ENCODE data around the gene FERMT3.

The FERMT3 gene

DNA sequence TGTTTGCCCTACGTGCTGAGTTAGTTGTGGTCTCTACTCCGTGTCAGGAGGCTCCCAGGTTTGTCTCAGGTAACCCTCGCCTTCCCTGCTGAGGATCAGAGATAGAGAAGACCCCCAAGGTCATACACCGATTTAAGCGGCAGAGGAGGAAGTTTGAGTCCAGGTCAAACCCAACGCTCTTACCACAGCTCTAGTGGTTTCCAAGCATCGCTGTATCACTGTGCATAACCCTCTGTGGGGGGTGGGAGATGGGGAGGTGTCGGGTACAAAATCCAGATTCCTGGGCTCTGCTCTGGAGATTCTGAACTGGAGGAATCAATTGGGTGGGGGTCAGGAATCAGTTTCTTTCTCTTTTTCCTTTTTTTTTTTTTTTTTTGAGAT is 24.5 kb downstream of the FERMT3 start:
- no peak for DNase-seq
- Histone ChIP-seq H3K4me3 (ENCODE audit: low read depth, low read length) (peak overlapping the region; percentile 65), H3K36me3 (no peaks in the 10 kb centered on the region), H3K27me3 (no peaks in the 10 kb centered on the region), H3K9me3 (no peaks in the 10 kb centered on the region), H3K4me1 (no peaks in the 10 kb centered on the region; the same call in 1 of the 2 replicates)
- TF ChIP-seq, protein P1, sequence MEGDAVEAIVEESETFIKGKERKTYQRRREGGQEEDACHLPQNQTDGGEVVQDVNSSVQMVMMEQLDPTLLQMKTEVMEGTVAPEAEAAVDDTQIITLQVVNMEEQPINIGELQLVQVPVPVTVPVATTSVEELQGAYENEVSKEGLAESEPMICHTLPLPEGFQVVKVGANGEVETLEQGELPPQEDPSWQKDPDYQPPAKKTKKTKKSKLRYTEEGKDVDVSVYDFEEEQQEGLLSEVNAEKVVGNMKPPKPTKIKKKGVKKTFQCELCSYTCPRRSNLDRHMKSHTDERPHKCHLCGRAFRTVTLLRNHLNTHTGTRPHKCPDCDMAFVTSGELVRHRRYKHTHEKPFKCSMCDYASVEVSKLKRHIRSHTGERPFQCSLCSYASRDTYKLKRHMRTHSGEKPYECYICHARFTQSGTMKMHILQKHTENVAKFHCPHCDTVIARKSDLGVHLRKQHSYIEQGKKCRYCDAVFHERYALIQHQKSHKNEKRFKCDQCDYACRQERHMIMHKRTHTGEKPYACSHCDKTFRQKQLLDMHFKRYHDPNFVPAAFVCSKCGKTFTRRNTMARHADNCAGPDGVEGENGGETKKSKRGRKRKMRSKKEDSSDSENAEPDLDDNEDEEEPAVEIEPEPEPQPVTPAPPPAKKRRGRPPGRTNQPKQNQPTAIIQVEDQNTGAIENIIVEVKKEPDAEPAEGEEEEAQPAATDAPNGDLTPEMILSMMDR (IDR thresholded peaks at IDR 0.05; ENCODE audit: low read depth, low read length): no peak

DNA sequence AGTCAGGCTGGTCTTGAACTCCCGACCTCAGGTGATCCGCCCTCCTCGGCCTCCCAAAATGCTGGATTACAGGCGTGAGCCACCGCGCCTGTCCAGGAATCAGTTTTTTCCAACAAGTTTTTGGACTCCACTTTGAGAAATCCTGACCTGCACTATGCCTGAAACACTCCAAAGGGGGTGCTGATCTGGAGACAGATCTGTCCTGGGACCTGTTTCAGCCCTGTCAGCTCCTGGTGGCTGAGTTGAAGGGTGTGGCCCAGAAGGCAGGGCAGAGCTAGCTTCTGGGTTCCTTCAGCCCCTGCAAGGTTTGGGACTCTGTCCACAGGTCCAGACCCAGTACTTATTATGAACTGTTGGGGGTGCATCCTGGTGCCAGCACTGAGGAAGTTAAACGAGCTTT is 25.0 kb downstream of the FERMT3 start:
- Histone ChIP-seq H3K9me3 (no peaks in the 10 kb centered on the region), H3K36me3 (no peaks in the 10 kb centered on the region), H3K27me3 (no peaks in the 10 kb centered on the region), H3K4me3 (ENCODE audit: low read depth, low read length) (no peak overlapping the region), H3K4me1 (no peaks in the 10 kb centered on the region; the same call in 1 of the 2 replicates)
- no peak for DNase-seq
- TF ChIP-seq, protein P1 (IDR thresholded peaks at IDR 0.05; ENCODE audit: low read depth, low read length): no peak

DNA sequence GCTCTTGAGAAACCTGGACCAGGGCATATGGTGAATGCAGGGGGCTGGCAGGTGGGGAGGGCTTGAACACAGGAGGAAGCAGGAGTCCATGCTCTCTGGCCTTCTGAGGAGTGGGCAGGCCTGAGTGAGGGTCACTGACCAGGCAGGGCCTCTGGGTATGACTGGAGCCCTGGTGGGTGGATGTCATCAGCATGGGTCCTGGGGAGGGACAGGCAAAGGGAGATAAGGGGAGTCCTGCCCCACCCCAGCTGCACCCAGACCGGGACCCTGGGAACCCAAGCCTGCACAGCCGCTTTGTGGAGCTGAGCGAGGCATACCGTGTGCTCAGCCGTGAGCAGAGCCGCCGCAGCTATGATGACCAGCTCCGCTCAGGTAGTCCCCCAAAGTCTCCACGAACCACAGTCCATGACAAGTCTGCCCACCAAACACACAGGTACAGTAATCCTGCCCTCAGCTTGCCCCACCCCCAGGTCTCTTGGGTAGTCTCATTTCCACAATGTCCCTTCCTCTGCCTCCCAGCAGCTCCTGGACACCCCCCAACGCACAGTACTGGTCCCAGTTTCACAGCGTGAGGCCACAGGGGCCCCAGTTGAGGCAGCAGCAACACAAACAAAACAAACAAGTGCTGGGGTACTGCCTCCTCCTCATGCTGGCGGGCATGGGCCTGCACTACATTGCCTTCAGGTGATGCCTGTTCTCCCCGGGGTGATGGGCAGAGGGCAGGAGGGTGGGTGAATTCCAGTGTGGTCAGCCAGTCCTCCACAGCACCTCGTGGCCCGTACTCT is 25.9 kb downstream of the FERMT3 start:
- Histone ChIP-seq H3K27me3 (no peaks in the 10 kb centered on the region), H3K4me3 (ENCODE audit: low read depth, low read length) (no peak overlapping the region), H3K9me3 (no peaks in the 10 kb centered on the region), H3K36me3 (no peaks in the 10 kb centered on the region), H3K4me1 (no peaks in the 10 kb centered on the region; the same call in 1 of the 2 replicates)
- DNase-seq: no peak
- TF ChIP-seq, protein P1 (IDR thresholded peaks at IDR 0.05; ENCODE audit: low read depth, low read length): no peak

DNA sequence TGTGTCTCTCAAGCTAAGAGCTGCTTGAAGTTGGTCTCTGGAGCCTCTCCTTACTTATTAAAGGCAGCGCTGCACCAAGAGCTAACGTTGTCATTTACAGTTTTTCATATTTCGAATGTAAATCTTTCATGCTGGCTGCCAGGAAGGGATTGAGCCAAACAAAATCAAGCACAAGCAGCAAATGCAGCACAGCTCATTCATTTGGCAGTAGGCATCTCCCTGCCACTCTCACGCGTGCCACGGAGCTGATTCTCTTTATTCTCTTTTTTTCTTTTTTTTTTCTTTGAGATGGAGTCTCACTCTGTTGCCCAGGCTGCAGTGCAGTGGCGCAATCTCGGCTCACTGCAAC is 26.4 kb downstream of the FERMT3 start:
- Histone ChIP-seq H3K4me3 (ENCODE audit: low read depth, low read length) (no peak overlapping the region), H3K27me3 (no peaks in the 10 kb centered on the region), H3K36me3 (no peaks in the 10 kb centered on the region), H3K4me1 (no peaks in the 10 kb centered on the region; the same call in 1 of the 2 replicates), H3K9me3 (no peaks in the 10 kb centered on the region)
- no peak for DNase-seq
- TF ChIP-seq, protein P1 (IDR thresholded peaks at IDR 0.05; ENCODE audit: low read depth, low read length): no peak

DNA sequence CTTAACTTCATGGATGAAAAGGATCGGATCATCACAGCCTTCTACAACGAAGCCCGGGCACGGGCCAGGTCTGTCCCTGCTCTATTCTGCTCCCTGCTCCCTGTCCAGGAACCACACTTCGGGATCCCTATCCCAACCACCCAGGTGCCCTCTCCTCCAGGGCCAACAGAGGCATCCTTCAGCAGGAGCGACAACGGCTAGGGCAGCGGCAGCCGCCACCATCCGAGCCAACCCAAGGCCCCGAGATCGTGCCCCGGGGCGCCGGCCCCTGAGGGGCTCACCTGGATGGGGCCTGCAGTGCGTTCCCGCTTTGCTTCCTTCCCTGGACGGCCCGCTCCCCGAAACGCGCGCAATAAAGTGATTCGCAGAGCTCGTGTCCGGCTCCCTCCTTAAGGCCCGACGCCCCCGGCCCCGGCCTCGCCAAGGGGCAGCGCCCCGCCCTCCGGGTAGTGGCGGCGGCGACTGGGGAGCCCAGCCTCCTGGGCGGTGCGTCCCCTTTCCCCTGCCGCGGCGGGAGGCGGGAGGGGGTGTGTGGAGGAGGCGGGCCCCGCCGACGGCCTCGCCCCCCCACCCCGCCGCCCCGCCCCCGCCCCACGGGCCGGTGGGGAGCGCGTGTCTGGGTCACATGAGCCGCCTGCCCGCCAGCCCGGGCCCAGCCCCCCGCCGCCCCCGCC is 27.5 kb downstream of the FERMT3 start, which contains the start of gene VEGFB:
TSS of gene VEGFB (plus strand) at position 672 of the 674 bp plus-strand sequence. CDS start 250 bp downstream, outside the sequence.
- peak within 1 kb of the TSS; percentile 49 for H3K4me3 ChIP-seq (ENCODE audit: low read depth, low read length)

More for the DNA sequence above, 27.5 kb downstream of the FERMT3 start, which contains the start of gene VEGFB:
- TF ChIP-seq, protein P1 (IDR thresholded peaks at IDR 0.05; ENCODE audit: low read depth, low read length): no peak
- Histone ChIP-seq H3K27me3 (no peaks in the 10 kb centered on the region), H3K4me1 (no peaks in the 10 kb centered on the region; the same call in 1 of the 2 replicates), H3K36me3 (no peaks in the 10 kb centered on the region), H3K9me3 (no peaks in the 10 kb centered on the region)
- DNase-seq: peak; percentile 64
